Vagina (tissue), 2 donors: ENCODE results near the gene CORT. TPM values are rescaled to one million over a fixed set of nuclear protein-coding genes. Genes with fewer than 3 reads are reported as not detected.
"Not testable (repeated sequence)": the region's sequence is repeated elsewhere in the genome, so short reads cannot be mapped to it uniquely, and the experiment has no call there.

Experiments used
- DNase-seq, 2 donors: peaks; one replicate each; pipeline ENCODE4 v3.0.0-alpha.2; 2017; ENCODE audit errors: extremely low spot score in 2 of 2
- H3K27ac ChIP-seq: fragments of 200-600 bp; sonication (generic); one replicate; pipeline ENCODE4 v1.5.1; 2019
- H3K27me3 ChIP-seq: fragments of 200-600 bp; sonication (generic); one replicate; pipeline ENCODE4 v1.5.1; 2019
- H3K36me3 ChIP-seq, 2 donors: fragments of 200-600 bp; sonication (generic); one replicate each; pipeline ENCODE4 v1.5.1; 2017 to 2019
- H3K4me1 ChIP-seq: fragments of 200-600 bp; sonication (generic); one replicate; pipeline ENCODE4 v1.5.1; 2019
- H3K4me3 ChIP-seq, 2 donors: fragments of 200-600 bp; sonication (generic); 1 replicate in 1 of 2; 2 replicates in 1 of 2; pipeline ENCODE4 v1.5.1; 2016 to 2019
- H3K9me3 ChIP-seq: fragments of 200-600 bp; sonication (generic); one replicate; pipeline ENCODE4 v1.5.1; 2019
- POLR2A ChIP-seq, 2 donors: fragments of 450-650 bp; IDR thresholded peaks; one replicate each; pipeline ENCODE4 v1.6.1; 2017; ENCODE audit warnings: antibody characterized with exemption in 2 of 2, mild to moderate bottlenecking in 2 of 2, moderate library complexity in 2 of 2
- POLR2AphosphoS5 ChIP-seq, 2 donors: sonication (generic); formaldehyde crosslinking; IDR thresholded peaks; one replicate each; pipeline ENCODE4 v1.9.0; 2017; ENCODE audit warnings: antibody characterized with exemption in 2 of 2, mild to moderate bottlenecking in 2 of 2, low read depth in 1 of 2; ENCODE audit not compliant: insufficient read depth in 1 of 2
- intact Hi-C: fragments of 100-400 bp; cut with DNase I; formaldehyde crosslinking; loops from one replicate; pipeline ENCODE4 v1.15.1; 2023
- total RNA-seq: library from RNA; depleted of rRNA; stranded (reverse); fragments of >200 nt; gene quantifications from one replicate; pipeline ENCODE4 v1.2.3, GENCODE V29; 2016
- TF ChIP-seq, protein P1 (sequence below), 3 experiments: fragments of 450-650 bp in 2 of 3; fragments of 200-600 bp in 1 of 3; sonication (generic) in 1 of 3; IDR thresholded peaks; one replicate each; pipeline ENCODE4 v1.5.1; 2017 to 2019; ENCODE audit warnings: antibody characterized with exemption in 3 of 3, mild to moderate bottlenecking in 2 of 3, moderate library complexity in 2 of 3

Gene CORT
- total RNA-seq, 1 donor from 2014 or later = not detected

DNA sequence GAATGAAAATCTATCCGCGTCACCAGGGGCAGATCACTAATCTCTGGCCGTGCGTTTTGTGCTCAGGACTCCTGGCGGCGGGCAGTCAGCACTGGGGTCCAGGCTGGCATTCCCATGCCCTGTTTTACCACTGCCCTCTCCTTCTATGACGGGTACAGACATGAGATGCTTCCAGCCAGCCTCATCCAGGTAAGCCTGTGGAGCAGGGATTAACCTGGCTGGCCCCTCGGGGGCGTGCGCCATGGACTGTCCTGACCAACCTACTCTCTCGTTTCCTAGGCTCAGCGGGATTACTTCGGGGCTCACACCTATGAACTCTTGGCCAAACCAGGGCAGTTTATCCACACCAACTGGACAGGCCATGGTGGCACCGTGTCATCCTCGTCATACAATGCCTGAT is 30.5 kb upstream of the CORT start:
- no peak overlapping the region for H3K27ac ChIP-seq
- intact Hi-C loops = no loop called here
- no peaks in the 10 kb centered on the region for H3K9me3 ChIP-seq
- H3K4me1 ChIP-seq = peaks cover 6% of the 10 kb centered on the region
- peaks cover 3 to 43% of the 10 kb centered on the region in 2 donors for H3K36me3 ChIP-seq
- no peak overlapping the region for H3K4me3 ChIP-seq
- no peak for TF ChIP-seq POLR2AphosphoS5 (IDR thresholded peaks at IDR 0.05; ENCODE audit: insufficient read depth in 1 of 2, low read depth in 1 of 2)
- TF ChIP-seq, protein P1, sequence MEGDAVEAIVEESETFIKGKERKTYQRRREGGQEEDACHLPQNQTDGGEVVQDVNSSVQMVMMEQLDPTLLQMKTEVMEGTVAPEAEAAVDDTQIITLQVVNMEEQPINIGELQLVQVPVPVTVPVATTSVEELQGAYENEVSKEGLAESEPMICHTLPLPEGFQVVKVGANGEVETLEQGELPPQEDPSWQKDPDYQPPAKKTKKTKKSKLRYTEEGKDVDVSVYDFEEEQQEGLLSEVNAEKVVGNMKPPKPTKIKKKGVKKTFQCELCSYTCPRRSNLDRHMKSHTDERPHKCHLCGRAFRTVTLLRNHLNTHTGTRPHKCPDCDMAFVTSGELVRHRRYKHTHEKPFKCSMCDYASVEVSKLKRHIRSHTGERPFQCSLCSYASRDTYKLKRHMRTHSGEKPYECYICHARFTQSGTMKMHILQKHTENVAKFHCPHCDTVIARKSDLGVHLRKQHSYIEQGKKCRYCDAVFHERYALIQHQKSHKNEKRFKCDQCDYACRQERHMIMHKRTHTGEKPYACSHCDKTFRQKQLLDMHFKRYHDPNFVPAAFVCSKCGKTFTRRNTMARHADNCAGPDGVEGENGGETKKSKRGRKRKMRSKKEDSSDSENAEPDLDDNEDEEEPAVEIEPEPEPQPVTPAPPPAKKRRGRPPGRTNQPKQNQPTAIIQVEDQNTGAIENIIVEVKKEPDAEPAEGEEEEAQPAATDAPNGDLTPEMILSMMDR (IDR thresholded peaks at IDR 0.05) = no peak
- TF ChIP-seq POLR2A (IDR thresholded peaks at IDR 0.05) = no peak
- no peaks in the 10 kb centered on the region for H3K27me3 ChIP-seq
- DNase-seq = no peak

DNA sequence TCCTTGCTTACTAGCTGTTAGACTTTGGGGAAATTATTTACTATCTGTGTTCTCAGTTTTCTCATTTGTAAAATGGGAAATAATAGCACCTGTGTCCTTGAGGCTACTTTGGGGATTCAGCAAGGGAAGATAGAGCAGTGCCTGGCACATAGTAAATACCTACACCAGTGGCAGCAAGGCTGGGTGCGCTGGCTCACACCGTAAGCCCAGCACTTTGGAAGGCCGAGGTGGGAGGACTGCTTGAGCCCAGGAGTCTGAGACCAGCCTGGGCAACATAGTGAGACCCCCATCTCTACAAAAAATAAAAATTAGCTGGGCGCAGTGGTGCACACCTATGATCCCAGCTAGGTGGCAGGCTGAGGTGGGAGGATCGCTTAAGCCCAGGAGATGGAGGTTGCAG is 28.2 kb upstream of the CORT start:
- H3K9me3 ChIP-seq = no peaks in the 10 kb centered on the region
- no peak for DNase-seq
- TF ChIP-seq POLR2A (IDR thresholded peaks at IDR 0.05) (no peak), POLR2AphosphoS5 (IDR thresholded peaks at IDR 0.05; ENCODE audit: insufficient read depth in 1 of 2, low read depth in 1 of 2) (no peak)
- TF ChIP-seq, protein P1 (IDR thresholded peaks at IDR 0.05) = no peak
- H3K36me3 ChIP-seq = peaks cover 3 to 39% of the 10 kb centered on the region in 2 donors
- H3K4me3 ChIP-seq = no peak overlapping the region
- intact Hi-C loops = no loop called here
- H3K4me1 ChIP-seq = peaks cover 7% of the 10 kb centered on the region
- no peak overlapping the region for H3K27ac ChIP-seq
- no peaks in the 10 kb centered on the region for H3K27me3 ChIP-seq

DNA sequence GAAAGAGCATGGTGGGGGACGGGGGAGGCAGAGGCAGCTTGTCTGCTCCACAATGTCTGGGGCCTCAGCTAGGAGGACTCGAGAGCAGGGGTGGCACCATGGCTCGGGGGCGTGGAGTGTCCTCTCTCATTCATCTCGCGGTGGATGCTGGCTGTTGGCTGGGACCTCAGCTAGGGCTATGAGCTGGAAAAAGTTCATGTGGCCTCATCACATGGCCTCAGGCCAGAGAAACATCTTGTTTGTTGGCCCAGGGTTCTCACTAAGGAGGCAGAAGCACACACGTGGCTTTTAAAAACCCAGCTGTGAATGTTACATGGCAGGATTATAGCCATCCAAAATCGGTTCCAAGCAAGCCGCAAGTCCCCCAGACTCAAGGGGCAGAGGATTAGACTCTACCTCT is 25.8 kb upstream of the CORT start:
- TF ChIP-seq POLR2AphosphoS5 (IDR thresholded peaks at IDR 0.05; ENCODE audit: insufficient read depth in 1 of 2, low read depth in 1 of 2) (no peak), POLR2A (IDR thresholded peaks at IDR 0.05) (no peak)
- TF ChIP-seq, protein P1 (IDR thresholded peaks at IDR 0.05) = no peak
- peaks cover 0 to 17% of the 10 kb centered on the region in 2 donors for H3K36me3 ChIP-seq
- no peak overlapping the region for H3K27ac ChIP-seq
- intact Hi-C loops = no loop called here
- no peak for DNase-seq
- no peaks in the 10 kb centered on the region for H3K27me3 ChIP-seq
- peaks cover 13% of the 10 kb centered on the region for H3K4me1 ChIP-seq
- no peaks in the 10 kb centered on the region for H3K9me3 ChIP-seq
- no peak overlapping the region for H3K4me3 ChIP-seq

DNA sequence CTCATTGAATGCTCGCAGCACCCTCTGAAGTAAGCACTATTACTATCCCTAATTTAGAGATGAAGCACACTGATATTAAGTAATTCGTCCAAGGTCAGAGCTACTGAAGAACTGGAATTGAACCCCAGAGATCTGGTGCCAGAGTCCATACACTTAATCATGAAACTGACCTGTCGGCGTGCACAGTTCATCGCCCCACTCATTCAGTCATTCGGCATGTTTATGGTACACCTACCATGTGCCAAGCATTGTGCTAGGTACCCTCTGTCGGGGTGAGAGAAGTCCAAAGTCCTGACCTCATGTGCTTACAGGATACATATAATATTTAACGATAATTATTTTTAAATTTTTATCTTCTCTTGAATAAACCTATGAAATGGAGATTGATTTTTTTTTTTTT is 25.2 kb upstream of the CORT start:
- H3K4me3 ChIP-seq = no peak overlapping the region
- H3K4me1 ChIP-seq = peaks cover 15% of the 10 kb centered on the region
- TF ChIP-seq, protein P1 (IDR thresholded peaks at IDR 0.05) = no peak
- TF ChIP-seq POLR2AphosphoS5 (IDR thresholded peaks at IDR 0.05; ENCODE audit: insufficient read depth in 1 of 2, low read depth in 1 of 2) (no peak), POLR2A (IDR thresholded peaks at IDR 0.05) (no peak)
- no peaks in the 10 kb centered on the region for H3K27me3 ChIP-seq
- DNase-seq = no peak
- peaks cover 0 to 11% of the 10 kb centered on the region in 2 donors for H3K36me3 ChIP-seq
- no peak overlapping the region for H3K27ac ChIP-seq
- H3K9me3 ChIP-seq = no peaks in the 10 kb centered on the region
- intact Hi-C loops = no loop called here

DNA sequence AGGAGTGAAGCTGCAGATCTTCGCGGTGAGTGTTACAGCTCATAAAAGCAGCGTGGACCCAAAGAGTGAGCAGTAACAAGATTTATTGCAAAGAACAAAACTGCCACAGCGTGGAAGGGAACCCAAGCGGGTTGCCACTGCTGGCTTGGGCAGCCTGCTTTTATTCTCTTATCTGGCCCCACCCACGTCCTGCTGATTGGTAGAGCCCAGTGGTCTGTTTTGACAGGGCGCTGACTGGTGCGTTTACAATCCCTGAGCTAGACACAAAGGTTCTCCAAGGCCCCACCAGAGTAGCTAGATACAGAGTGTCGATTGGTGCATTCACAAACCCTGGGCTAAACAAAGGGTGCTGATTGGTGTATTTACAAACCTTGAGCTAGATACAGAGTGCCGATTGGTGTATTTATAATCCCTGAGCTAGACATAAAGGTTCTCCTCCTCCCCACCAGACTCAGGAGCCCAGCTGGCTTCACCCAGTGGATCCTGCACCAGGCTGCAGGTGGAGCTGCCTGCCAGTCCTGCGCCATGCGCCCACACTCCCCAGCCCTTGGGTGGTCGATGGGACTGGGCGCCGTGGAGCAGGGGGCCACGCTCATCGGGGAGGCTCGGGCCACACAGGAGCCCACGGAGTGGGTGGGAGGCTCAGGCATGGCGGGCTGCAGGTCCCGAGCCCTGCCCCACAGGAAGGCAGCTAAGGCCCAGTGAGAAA is 23.9 kb upstream of the CORT start:
- H3K36me3 ChIP-seq, H3K27me3 ChIP-seq, intact Hi-C loops, H3K27ac ChIP-seq, DNase-seq, H3K9me3 ChIP-seq: not testable (repeated sequence)
- Histone ChIP-seq H3K4me1 (peaks cover 22% of the 10 kb centered on the region), H3K4me3 (peak overlapping the region in 1 of 2 donors; percentile 3)

DNA sequence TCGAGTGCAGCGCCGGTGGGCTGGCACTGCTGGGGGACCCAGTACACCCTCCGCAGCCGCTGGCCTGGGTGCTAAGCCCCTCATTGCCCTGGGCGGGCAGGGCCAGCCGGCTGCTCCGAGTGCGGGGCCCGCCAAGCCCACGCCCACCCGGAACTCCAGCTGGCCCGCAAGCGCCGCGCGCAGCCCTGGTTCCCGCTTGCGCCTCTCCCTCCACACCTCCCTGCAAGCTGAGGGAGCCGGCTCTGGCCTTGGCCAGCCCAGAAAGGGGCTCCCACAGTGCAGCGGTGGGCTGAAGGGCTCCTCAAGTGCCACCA is 23.3 kb upstream of the CORT start:
- intact Hi-C loops, H3K4me3 ChIP-seq, H3K27me3 ChIP-seq, H3K27ac ChIP-seq, H3K9me3 ChIP-seq, DNase-seq, H3K36me3 ChIP-seq: not testable (repeated sequence)
- peaks cover 27% of the 10 kb centered on the region for H3K4me1 ChIP-seq
